ENCODE results near the gene SPINK2. TPM values are rescaled to one million over a fixed set of nuclear protein-coding genes. Genes with fewer than 3 reads are reported as not detected.

SPINK2 gene
- total and polyA plus RNA-seq, 11 donors = not detected

DNA sequence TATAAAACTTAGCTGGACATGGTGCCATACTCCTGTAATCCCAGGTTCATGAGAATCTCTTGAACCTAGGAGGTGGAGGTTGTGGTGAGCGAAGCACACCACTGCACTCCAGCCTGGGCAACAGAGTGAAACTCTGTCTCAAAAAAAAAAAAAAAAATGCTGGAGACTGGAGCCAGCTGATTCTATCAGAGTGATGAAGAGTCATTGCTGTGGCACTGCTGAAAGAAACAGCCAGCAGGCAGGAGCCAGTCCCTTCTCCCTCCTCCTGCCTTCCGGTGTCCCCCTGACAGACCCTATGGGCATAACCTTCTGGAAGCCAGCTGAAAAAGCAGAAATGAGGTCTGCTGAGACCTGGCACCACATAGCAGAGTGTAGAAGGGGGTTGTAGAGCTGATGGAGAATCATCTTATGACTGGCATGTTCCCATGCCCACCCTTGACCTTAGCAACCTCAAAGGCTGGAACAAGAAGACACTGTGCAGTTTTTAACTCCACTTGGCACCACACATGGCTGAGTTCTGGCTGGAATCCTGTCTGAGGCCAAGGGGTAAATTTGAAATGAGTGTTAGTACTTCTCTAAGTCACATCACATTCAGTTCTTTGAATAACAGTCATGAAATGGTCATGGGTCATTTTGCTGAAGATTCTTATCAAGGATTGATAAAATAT, 2.6 kb upstream of the SPINK2 start:
- intact Hi-C loops (cut with DNase I) = no loop called here
- WGBS, 4 donors = 52 to 80% (median 72%) methylated on average over 2 of the region's 2 CpGs
- TF ChIP-seq POLR2A (IDR thresholded peaks at IDR 0.05) = no peak
- TF ChIP-seq, protein P1, sequence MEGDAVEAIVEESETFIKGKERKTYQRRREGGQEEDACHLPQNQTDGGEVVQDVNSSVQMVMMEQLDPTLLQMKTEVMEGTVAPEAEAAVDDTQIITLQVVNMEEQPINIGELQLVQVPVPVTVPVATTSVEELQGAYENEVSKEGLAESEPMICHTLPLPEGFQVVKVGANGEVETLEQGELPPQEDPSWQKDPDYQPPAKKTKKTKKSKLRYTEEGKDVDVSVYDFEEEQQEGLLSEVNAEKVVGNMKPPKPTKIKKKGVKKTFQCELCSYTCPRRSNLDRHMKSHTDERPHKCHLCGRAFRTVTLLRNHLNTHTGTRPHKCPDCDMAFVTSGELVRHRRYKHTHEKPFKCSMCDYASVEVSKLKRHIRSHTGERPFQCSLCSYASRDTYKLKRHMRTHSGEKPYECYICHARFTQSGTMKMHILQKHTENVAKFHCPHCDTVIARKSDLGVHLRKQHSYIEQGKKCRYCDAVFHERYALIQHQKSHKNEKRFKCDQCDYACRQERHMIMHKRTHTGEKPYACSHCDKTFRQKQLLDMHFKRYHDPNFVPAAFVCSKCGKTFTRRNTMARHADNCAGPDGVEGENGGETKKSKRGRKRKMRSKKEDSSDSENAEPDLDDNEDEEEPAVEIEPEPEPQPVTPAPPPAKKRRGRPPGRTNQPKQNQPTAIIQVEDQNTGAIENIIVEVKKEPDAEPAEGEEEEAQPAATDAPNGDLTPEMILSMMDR (IDR thresholded peaks at IDR 0.05) = no peak
- H3K27ac ChIP-seq = no peak overlapping the region
- no peaks in the 10 kb centered on the region for H3K9me3 ChIP-seq
- peaks cover 0 to 8% (median 0%) of the 10 kb centered on the region in 12 donors for H3K4me1 ChIP-seq
- H3K27me3 ChIP-seq = peaks cover 5 to 29% (median 17%) of the 10 kb centered on the region in 9 donors
- H3K36me3 ChIP-seq = no peaks in the 10 kb centered on the region
- DNase-seq (no peak), ATAC-seq (peak in 3 of 4 donors; percentile 61 to 69 (median 69))
- H3K4me3 ChIP-seq = no peak overlapping the region

DNA sequence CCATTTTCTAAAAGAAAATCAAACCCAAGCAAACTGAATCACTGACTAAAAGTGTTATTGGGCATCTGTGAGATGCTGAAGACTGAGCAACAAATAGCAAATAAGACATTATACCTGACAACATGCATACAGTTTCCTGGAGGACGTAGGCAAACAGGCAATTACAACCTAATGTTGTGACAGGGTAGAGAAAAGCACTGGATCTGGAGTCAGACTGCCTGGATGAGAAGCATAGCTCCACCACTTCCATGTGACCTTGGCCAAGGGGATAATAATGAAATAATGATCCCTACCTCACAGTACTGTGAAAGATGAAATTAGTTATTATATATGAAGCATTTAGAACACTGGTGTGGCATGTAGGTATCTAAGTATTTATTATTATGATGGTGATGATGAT, 2.7 kb downstream of the SPINK2 start:
- peaks cover 0 to 6% (median 0%) of the 10 kb centered on the region in 12 donors for H3K9me3 ChIP-seq
- peaks cover 5 to 29% (median 17%) of the 10 kb centered on the region in 9 donors for H3K27me3 ChIP-seq
- intact Hi-C loops (cut with DNase I) = no loop called here
- peaks cover 0 to 8% (median 0%) of the 10 kb centered on the region in 12 donors for H3K4me1 ChIP-seq
- TF ChIP-seq, protein P1 (IDR thresholded peaks at IDR 0.05) = no peak
- no peak for TF ChIP-seq POLR2A (IDR thresholded peaks at IDR 0.05)
- ATAC-seq = no peak
- 53 to 67% (median 56%) methylated on average over 1 of the region's 1 CpG for WGBS, 4 donors
- no peaks in the 10 kb centered on the region for H3K36me3 ChIP-seq
- DNase-seq = no peak
- H3K4me3 ChIP-seq = no peak overlapping the region
- H3K27ac ChIP-seq = no peak overlapping the region

DNA sequence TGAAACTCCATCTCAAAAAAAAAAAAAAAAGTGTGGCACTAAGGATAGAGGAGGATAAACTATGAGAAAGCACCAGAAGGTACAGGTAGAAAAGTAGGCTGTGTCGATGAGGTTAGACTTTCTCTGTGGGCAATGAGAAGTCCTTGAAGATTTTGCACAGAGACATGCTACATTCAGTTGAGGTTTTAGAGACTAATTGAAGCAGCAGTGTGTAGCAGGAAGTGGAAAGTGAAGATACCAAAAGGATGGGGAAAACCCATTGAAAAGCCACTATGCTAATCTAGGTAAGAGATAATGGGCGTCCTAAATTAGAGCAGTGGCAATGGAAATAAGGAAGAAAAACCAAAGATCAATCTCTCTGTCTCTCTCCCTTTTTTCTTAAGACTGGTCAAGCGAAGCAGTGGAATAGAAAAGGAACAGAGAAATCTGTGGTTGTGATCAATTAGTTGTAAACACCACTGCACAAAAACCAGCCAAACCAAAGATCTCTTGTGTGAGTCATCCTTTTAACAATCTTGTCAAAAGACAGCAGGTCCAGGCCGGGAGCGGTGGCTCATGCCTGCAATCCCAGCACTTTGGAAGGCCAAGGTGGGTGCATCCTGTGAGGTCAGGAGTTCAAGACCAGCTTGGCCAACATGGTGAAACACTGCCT, 3.5 kb downstream of the SPINK2 start:
- Histone ChIP-seq H3K9me3 (peaks cover 0 to 6% (median 0%) of the 10 kb centered on the region in 12 donors), H3K36me3 (no peaks in the 10 kb centered on the region), H3K27me3 (peaks cover 5 to 29% (median 17%) of the 10 kb centered on the region in 9 donors), H3K27ac (no peak overlapping the region), H3K4me1 (peaks cover 0 to 8% (median 0%) of the 10 kb centered on the region in 12 donors), H3K4me3 (no peak overlapping the region)
- DNase-seq (no peak), ATAC-seq (no peak)
- intact Hi-C loops (cut with DNase I) = no loop called here
- no peak for TF ChIP-seq POLR2A (IDR thresholded peaks at IDR 0.05)
- TF ChIP-seq, protein P1 (IDR thresholded peaks at IDR 0.05) = no peak
- 59 to 76% (median 66%) methylated on average over 5 of the region's 5 CpGs for WGBS, 4 donors

DNA sequence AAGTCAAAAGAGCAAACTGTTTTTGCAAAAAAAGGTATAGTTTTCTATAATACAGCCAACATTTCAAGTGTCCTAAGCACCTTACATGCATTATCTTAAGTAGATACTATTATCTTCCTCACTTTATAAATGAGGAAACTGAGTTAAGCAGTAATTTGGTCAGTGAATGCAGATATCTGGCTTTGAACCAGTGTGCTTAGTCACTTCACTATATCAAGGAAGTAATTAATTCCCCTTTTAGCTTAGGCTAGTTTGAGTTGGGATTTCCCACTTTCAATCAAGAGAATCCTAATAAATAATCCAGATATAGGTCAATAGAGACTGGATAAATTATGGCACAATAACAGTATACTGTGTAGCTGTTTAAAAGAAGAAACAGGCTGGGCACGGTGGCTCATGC, 14.8 kb downstream of the SPINK2 start:
- 69 to 90% (median 79%) methylated on average over 1 of the region's 1 CpG for WGBS, 4 donors
- DNase-seq (no peak), ATAC-seq (no peak)
- intact Hi-C loops (cut with DNase I) = loop anchor here in 4 of 10 donors (10.0 kb wide), 3 partner anchors 142 to 392 kb away; no protein-coding TSS in a partner anchor
- Histone ChIP-seq H3K27me3 (peaks cover 0 to 7% (median 0%) of the 10 kb centered on the region in 9 donors), H3K36me3 (no peaks in the 10 kb centered on the region), H3K4me3 (no peak overlapping the region), H3K4me1 (no peaks in the 10 kb centered on the region), H3K9me3 (no peaks in the 10 kb centered on the region), H3K27ac (no peak overlapping the region)
- TF ChIP-seq POLR2A (IDR thresholded peaks at IDR 0.05) = no peak
- TF ChIP-seq, protein P1 (IDR thresholded peaks at IDR 0.05) = no peak

Data from heart left ventricle (tissue), 16 donors.